Peyer's patch (tissue), 4 donors: ENCODE measurements around the gene MYMK.

Experiments used
- CTCF ChIP-seq, 6 experiments: fragments of 450-650 bp in 4 of 6; fragments of 200-600 bp in 2 of 6; sonication (generic) in 1 of 6; IDR thresholded peaks; one replicate each; pipeline ENCODE4 v1.5.1; 2017 to 2019; ENCODE audit warnings: antibody characterized with exemption in 6 of 6, mild to moderate bottlenecking in 3 of 6, moderate library complexity in 1 of 6
- POLR2A ChIP-seq, 2 donors: fragments of 450-650 bp; IDR thresholded peaks; one replicate each; pipeline ENCODE4 v1.5.1; 2017; ENCODE audit warnings: antibody characterized with exemption in 2 of 2, mild to moderate bottlenecking in 2 of 2, moderate library complexity in 2 of 2

GRCh38 chr9:133543772-133544467 lies 19.2 kb upstream of the MYMK start:
- TF ChIP-seq CTCF (IDR thresholded peaks at IDR 0.05), result no peak
- no peak for TF ChIP-seq POLR2A (IDR thresholded peaks at IDR 0.05)
